ENCODE data around the gene RRAS2.

Gene RRAS2

DNA sequence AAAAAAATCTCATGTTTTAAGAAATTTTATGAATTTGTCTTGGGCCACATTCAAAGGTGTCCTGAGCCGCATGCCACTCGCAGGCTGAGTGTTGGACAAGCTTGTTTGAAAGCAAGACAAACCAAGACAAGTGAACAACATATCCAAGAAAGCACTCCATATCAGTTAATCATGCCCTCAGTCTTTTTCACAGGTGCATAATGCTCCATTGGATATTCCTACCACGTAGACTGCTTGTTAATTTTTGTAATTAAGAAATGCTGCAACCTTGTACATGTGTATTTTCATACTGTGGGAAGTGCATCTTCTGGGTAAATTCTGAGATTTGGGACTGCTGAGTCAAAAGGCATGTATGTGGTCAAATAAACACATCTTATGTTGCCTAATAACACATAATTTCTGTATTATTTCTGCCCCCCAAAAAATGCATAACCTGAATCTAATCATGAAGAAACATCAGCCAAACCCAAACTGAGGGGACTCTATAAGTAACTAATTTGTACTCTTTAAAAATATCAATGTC, 8.2 kb downstream of the RRAS2 start:
- DNase-seq, result no peak
- no peaks in the 10 kb centered on the region for H4K20me1 ChIP-seq (ENCODE audit: insufficient read depth, low read length)
- peaks cover 24% of the 10 kb centered on the region for H3K79me2 ChIP-seq (ENCODE audit: low read length)
- no peaks in the 10 kb centered on the region for H3K9me2 ChIP-seq (replicated peaks; ENCODE audit: insufficient read depth, low read length)
- H3K36me3 ChIP-seq (replicated peaks; ENCODE audit: insufficient read depth, low read length), result no peaks in the 10 kb centered on the region
- H3K4me1 ChIP-seq (ENCODE audit: low read length), result no peaks in the 10 kb centered on the region
- H3K27ac ChIP-seq (ENCODE audit: low read length), result no peak overlapping the region
- H3K27me3 ChIP-seq (replicated peaks; ENCODE audit: insufficient read depth, low read length), result no peaks in the 10 kb centered on the region
- H3K4me3 ChIP-seq (ENCODE audit: low read length), result no peak overlapping the region
- no peak overlapping the region for H2AFZ ChIP-seq (ENCODE audit: low read length)
- TF ChIP-seq CTCF (IDR thresholded peaks at IDR 0.05; ENCODE audit: low read length), result no peak
- TF ChIP-seq EZH2phosphoT487 (IDR thresholded peaks at IDR 0.05; ENCODE audit: low read length), result no peak
- no peak for TF ChIP-seq EZH2 (optimal IDR thresholded peaks at IDR 0.05; ENCODE audit: low read depth, low read length)
- H3K9ac ChIP-seq (ENCODE audit: low read length), result no peak overlapping the region
- no peak overlapping the region for H3K4me2 ChIP-seq (ENCODE audit: low read depth, low read length)
- H3F3A ChIP-seq (ENCODE audit: insufficient read depth, low read length), result no peaks in the 10 kb centered on the region
- no peaks in the 10 kb centered on the region for H3K9me3 ChIP-seq (replicated peaks; ENCODE audit: insufficient read depth, low read length)

GRCh38 chr11:14350215-14350614, 8.8 kb downstream of the RRAS2 start:
- Histone ChIP-seq H3K9me3 (replicated peaks; ENCODE audit: insufficient read depth, low read length) (no peaks in the 10 kb centered on the region), H3K27me3 (replicated peaks; ENCODE audit: insufficient read depth, low read length) (no peaks in the 10 kb centered on the region), H3K9me2 (replicated peaks; ENCODE audit: insufficient read depth, low read length) (no peaks in the 10 kb centered on the region), H3K79me2 (ENCODE audit: low read length) (peaks cover 26% of the 10 kb centered on the region), H3K4me2 (ENCODE audit: low read depth, low read length) (no peak overlapping the region), H4K20me1 (ENCODE audit: insufficient read depth, low read length) (no peaks in the 10 kb centered on the region), H3F3A (ENCODE audit: insufficient read depth, low read length) (no peaks in the 10 kb centered on the region), H3K4me3 (ENCODE audit: low read length) (no peak overlapping the region), H3K27ac (ENCODE audit: low read length) (no peak overlapping the region), H3K4me1 (ENCODE audit: low read length) (no peaks in the 10 kb centered on the region), H3K9ac (ENCODE audit: low read length) (no peak overlapping the region), H3K36me3 (replicated peaks; ENCODE audit: insufficient read depth, low read length) (no peaks in the 10 kb centered on the region), H2AFZ (ENCODE audit: low read length) (no peak overlapping the region)
- no peak for DNase-seq
- TF ChIP-seq EZH2 (optimal IDR thresholded peaks at IDR 0.05; ENCODE audit: low read depth, low read length) (no peak), EZH2phosphoT487 (IDR thresholded peaks at IDR 0.05; ENCODE audit: low read length) (no peak), CTCF (IDR thresholded peaks at IDR 0.05; ENCODE audit: low read length) (no peak)

DNA sequence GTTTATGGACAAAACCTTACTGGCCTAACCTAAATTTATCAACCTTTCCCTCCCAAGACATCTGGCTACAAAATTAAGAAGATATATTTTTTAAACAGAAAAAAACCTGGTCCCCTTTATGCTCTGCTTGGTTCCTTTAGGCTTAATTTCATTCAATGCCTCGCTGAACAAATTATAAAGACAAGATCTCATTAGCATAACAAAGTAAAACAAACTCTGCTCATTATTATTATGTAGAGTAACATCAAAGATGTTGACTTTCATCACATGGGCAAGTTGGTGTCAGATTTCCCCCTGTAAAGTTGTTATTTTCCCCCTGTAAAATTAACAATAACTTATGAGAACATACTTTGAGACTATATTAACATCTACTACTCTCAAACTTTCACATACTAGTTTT, 11.0 kb downstream of the RRAS2 start:
- Histone ChIP-seq H3K79me2 (ENCODE audit: low read length) (peaks cover 18% of the 10 kb centered on the region; the same call in 1 of the 2 replicates), H4K20me1 (ENCODE audit: insufficient read depth, low read length) (no peaks in the 10 kb centered on the region), H3K9me3 (replicated peaks; ENCODE audit: insufficient read depth, low read length) (no peaks in the 10 kb centered on the region), H3K36me3 (replicated peaks; ENCODE audit: insufficient read depth, low read length) (no peaks in the 10 kb centered on the region), H3K9ac (ENCODE audit: low read length) (no peak overlapping the region), H3K4me3 (ENCODE audit: low read length) (no peak overlapping the region), H2AFZ (ENCODE audit: low read length) (no peak overlapping the region), H3F3A (ENCODE audit: insufficient read depth, low read length) (peaks cover 1% of the 10 kb centered on the region; the same call in 1 of the 2 replicates), H3K27ac (ENCODE audit: low read length) (no peak overlapping the region), H3K9me2 (replicated peaks; ENCODE audit: insufficient read depth, low read length) (no peaks in the 10 kb centered on the region), H3K4me2 (ENCODE audit: low read depth, low read length) (no peak overlapping the region), H3K27me3 (replicated peaks; ENCODE audit: insufficient read depth, low read length) (no peaks in the 10 kb centered on the region), H3K4me1 (ENCODE audit: low read length) (no peaks in the 10 kb centered on the region)
- TF ChIP-seq EZH2phosphoT487 (IDR thresholded peaks at IDR 0.05; ENCODE audit: low read length) (no peak), EZH2 (optimal IDR thresholded peaks at IDR 0.05; ENCODE audit: low read depth, low read length) (no peak), CTCF (IDR thresholded peaks at IDR 0.05; ENCODE audit: low read length) (no peak)
- no peak for DNase-seq
